ENCODE results near the gene TIAM1.

- TF ChIP-seq CTCF (IDR thresholded peaks at IDR 0.05) (no peak), POLR2A (IDR thresholded peaks at IDR 0.05) (no peak)
Measured at GRCh38 chr21:31234936-31235335, 109.1 kb downstream of the TIAM1 start.

Data from right lobe of liver (tissue), 4 donors.